SU-DHL-6 (cell line): Measurements from ENCODE around the gene SMARCAL1.
A peak's percentile ranks its signal among the peaks of the same experiment; 100 is the strongest.

Experiments
- H2AFZ ChIP-seq: fragments of 200-600 bp; sonication (generic); 2 replicates; pipeline ENCODE4 v1.6.1; 2014; ENCODE audit warnings: low read depth, mild to moderate bottlenecking, moderate library complexity, mixed read lengths, antibody characterized with exemption, low read length; ENCODE audit not compliant: severe bottlenecking
- H3F3A ChIP-seq: fragments of 200-600 bp; shearing (Covaris generic); 2 replicates; pipeline ENCODE4 v1.6.0; 2016; ENCODE audit warnings: antibody characterized with exemption, mild to moderate bottlenecking; ENCODE audit not compliant: insufficient read depth
- H3K27ac ChIP-seq: fragments of 200-600 bp; sonication (generic); 2 replicates; pipeline ENCODE4 v1.5.1; 2016; ENCODE audit warnings: low read depth, mild to moderate bottlenecking, low read length, moderate library complexity, mixed read lengths
- H3K27me3 ChIP-seq: fragments of 200-600 bp; sonication (generic), shearing (Covaris generic); 2 replicates; pipeline ENCODE4 v1.6.0; 2014; ENCODE audit warnings: mild to moderate bottlenecking, low read length
- H3K36me3 ChIP-seq: fragments of 200-600 bp; sonication (generic); 2 replicates; pipeline ENCODE4 v1.6.1; 2014; ENCODE audit warnings: mild to moderate bottlenecking, low read length, mixed read lengths
- H3K4me2 ChIP-seq: fragments of 300-600, 200-600 bp; shearing (Covaris generic), sonication (generic); 2 replicates; pipeline ENCODE4 v1.6.0; 2014; ENCODE audit warnings: low read length, low read depth, mild to moderate bottlenecking; ENCODE audit not compliant: poor library complexity, severe bottlenecking
- H3K4me3 ChIP-seq: fragments of 200-600 bp; sonication (generic); 2 replicates; pipeline ENCODE4 v1.5.1; 2014; ENCODE audit warnings: antibody characterized with exemption, low read length, mild to moderate bottlenecking, mixed read lengths; ENCODE audit not compliant: insufficient read depth, poor library complexity, severe bottlenecking
- H3K79me2 ChIP-seq: fragments of 200-600 bp; sonication (generic); 2 replicates; pipeline ENCODE4 v1.6.1; 2014; ENCODE audit warnings: mild to moderate bottlenecking, low read length, moderate library complexity; ENCODE audit not compliant: insufficient read depth
- H3K9ac ChIP-seq: fragments of 200-600 bp; sonication (generic); 2 replicates; pipeline ENCODE4 v1.7.0; 2014; ENCODE audit warnings: mild to moderate bottlenecking, low read length
- H3K9me2 ChIP-seq: fragments of 200-600 bp; sonication (generic); replicated peaks from 2 replicates; pipeline ENCODE4 v1.6.1; 2014; ENCODE audit warnings: low read length; ENCODE audit not compliant: insufficient read depth
- H3K9me3 ChIP-seq: fragments of 200-600 bp; sonication (generic); 2 replicates; pipeline ENCODE4 v1.6.1; 2014; ENCODE audit warnings: low read length, mixed read lengths; ENCODE audit not compliant: insufficient read depth
- H4K20me1 ChIP-seq: fragments of 200-600 bp; sonication (generic); 2 replicates; pipeline ENCODE4 v1.6.1; 2014; ENCODE audit warnings: low read depth, mild to moderate bottlenecking, antibody characterized with exemption, low read length, moderate library complexity, mixed read lengths
- CTCF ChIP-seq: fragments of 200-600 bp; sonication (generic); IDR thresholded peaks from one replicate; pipeline ENCODE4 v1.5.1; 2017; ENCODE audit warnings: antibody characterized with exemption, mild to moderate bottlenecking, low read length, moderate library complexity; ENCODE audit not compliant: insufficient read depth, poor library complexity, severe bottlenecking
- EZH2phosphoT487 ChIP-seq: fragments of 200-600 bp; sonication (generic), shearing (Covaris generic); conservative IDR thresholded peaks from 2 replicates; pipeline ENCODE4 v1.6.1; 2018; ENCODE audit warnings: mild to moderate bottlenecking, antibody characterized with exemption, low read length, moderate library complexity, mixed read lengths

SMARCAL1 gene

GRCh38 chr2:216519154-216519762, 107.0 kb downstream of the SMARCAL1 start:
- TF ChIP-seq CTCF (peak; percentile 47), EZH2phosphoT487 (no peak)
- Histone ChIP-seq H3K9me2 (no peaks in the 10 kb centered on the region), H3K36me3 (no peaks in the 10 kb centered on the region), H3K9ac (no peak overlapping the region), H2AFZ (no peak overlapping the region), H3K4me2 (no peak overlapping the region), H3K9me3 (no peaks in the 10 kb centered on the region), H3K79me2 (no peaks in the 10 kb centered on the region), H3K27me3 (no peaks in the 10 kb centered on the region), H3K4me3 (no peak overlapping the region), H3F3A (0 out of 2 replicates have a peak, but pooled peaks cover 2% of the 10 kb centered on the region), H3K27ac (no peak overlapping the region), H4K20me1 (no peaks in the 10 kb centered on the region)

- Histone ChIP-seq H3K9ac (no peak overlapping the region), H3K9me3 (no peaks in the 10 kb centered on the region), H4K20me1 (no peaks in the 10 kb centered on the region), H3K4me3 (no peak overlapping the region), H3K9me2 (no peaks in the 10 kb centered on the region), H3F3A (no peaks in the 10 kb centered on the region), H3K27ac (no peak overlapping the region), H3K36me3 (no peaks in the 10 kb centered on the region), H2AFZ (no peak overlapping the region), H3K4me2 (no peak overlapping the region), H3K79me2 (no peaks in the 10 kb centered on the region), H3K27me3 (no peaks in the 10 kb centered on the region)
- TF ChIP-seq EZH2phosphoT487, result no peak
- TF ChIP-seq CTCF, result no peak
Observed at GRCh38 chr2:216520112-216520511, 107.8 kb downstream of the SMARCAL1 start.

GRCh38 chr2:216522892-216523502, 110.7 kb downstream of the SMARCAL1 start:
- Histone ChIP-seq H3K9me2 (no peaks in the 10 kb centered on the region), H3K36me3 (no peaks in the 10 kb centered on the region), H4K20me1 (no peaks in the 10 kb centered on the region), H3K4me3 (no peak overlapping the region), H3F3A (no peaks in the 10 kb centered on the region), H3K27me3 (no peaks in the 10 kb centered on the region), H3K4me2 (no peak overlapping the region), H3K27ac (no peak overlapping the region), H3K79me2 (no peaks in the 10 kb centered on the region), H3K9ac (no peak overlapping the region), H2AFZ (no peak overlapping the region), H3K9me3 (no peaks in the 10 kb centered on the region)
- TF ChIP-seq EZH2phosphoT487, result no peak
- TF ChIP-seq CTCF, result no peak
